Mesendoderm (in vitro differentiated cells): ENCODE measurements around the gene STYK1.

Experiments
- DNase-seq: peaks from one replicate; pipeline ENCODE4 v3.0.0; 2013
- H2AK5ac ChIP-seq: 2 replicates; pipeline ENCODE4 v1.6.1; 2013; ENCODE audit warnings: low read length, inconsistent platforms
- H2BK120ac ChIP-seq: 2 replicates; pipeline ENCODE4 v1.6.1; 2013; ENCODE audit warnings: low read depth, mild to moderate bottlenecking, low read length, moderate library complexity, mixed read lengths
- H2BK15ac ChIP-seq: replicated peaks from 2 replicates; pipeline ENCODE4 v1.6.1; 2013; ENCODE audit warnings: low read depth, mild to moderate bottlenecking, moderate library complexity
- H2BK5ac ChIP-seq: 2 replicates; pipeline ENCODE4 v1.6.1; 2013; ENCODE audit warnings: low read length, inconsistent platforms
- H3K18ac ChIP-seq: 2 replicates; pipeline ENCODE4 v1.6.1; 2013; ENCODE audit warnings: mild to moderate bottlenecking, low read length, mixed read lengths
- H3K23ac ChIP-seq: one replicate; pipeline ENCODE4 v1.6.1; 2013; ENCODE audit warnings: low read length
- H3K27ac ChIP-seq: 2 replicates; pipeline ENCODE4 v1.5.1; 2013; ENCODE audit warnings: low read depth, mild to moderate bottlenecking, inconsistent platforms, low read length, moderate library complexity
- H3K27me3 ChIP-seq: 2 replicates; pipeline ENCODE4 v1.6.1; 2013; ENCODE audit warnings: low read length, control low read depth, mild to moderate bottlenecking, inconsistent platforms; ENCODE audit not compliant: insufficient read depth, poor library complexity
- H3K36me3 ChIP-seq: 2 replicates; pipeline ENCODE4 v1.6.1; 2013; ENCODE audit warnings: low read length, inconsistent platforms; ENCODE audit not compliant: control insufficient read depth, insufficient read depth
- H3K4ac ChIP-seq: one replicate; pipeline ENCODE4 v1.6.1; 2013; ENCODE audit warnings: low read depth, mild to moderate bottlenecking, low read length, moderate library complexity
- H3K4me1 ChIP-seq: 2 replicates; pipeline ENCODE4 v1.6.1; 2013; ENCODE audit warnings: low read depth, low read length, inconsistent platforms; ENCODE audit not compliant: control insufficient read depth
- H3K4me2 ChIP-seq: 2 replicates; pipeline ENCODE4 v1.6.1; 2013; ENCODE audit warnings: low read length
- H3K4me3 ChIP-seq: 2 replicates; pipeline ENCODE4 v1.5.1; 2013; ENCODE audit warnings: mild to moderate bottlenecking, low read length
- H3K56ac ChIP-seq: one replicate; pipeline ENCODE4 v1.6.1; 2013; ENCODE audit warnings: low read length
- H3K79me1 ChIP-seq: 2 replicates; pipeline ENCODE4 v1.6.1; 2013; ENCODE audit warnings: low read length, inconsistent platforms
- H3K79me2 ChIP-seq: 2 replicates; pipeline ENCODE4 v1.6.1; 2013; ENCODE audit warnings: mild to moderate bottlenecking, low read length; ENCODE audit not compliant: control insufficient read depth, insufficient read depth
- H3K9ac ChIP-seq: 2 replicates; pipeline ENCODE4 v1.6.1; 2013; ENCODE audit warnings: low read length, inconsistent platforms
- H4K5ac ChIP-seq: one replicate; pipeline ENCODE4 v1.6.1; 2013; ENCODE audit warnings: low read length
- H4K8ac ChIP-seq: one replicate; pipeline ENCODE4 v1.6.1; 2013; ENCODE audit warnings: low read depth, mild to moderate bottlenecking, control low read depth, low read length, moderate library complexity
- WGBS: extraction: QIAGEN DNeasy Blood & Tissue Kit; methylation state at CpG from one replicate; pipeline ENCODE4 v1.1.7; 2013; ENCODE audit warnings: low lambda C conversion rate, missing lambda C conversion rate; ENCODE audit not compliant: insufficient coverage; ENCODE audit errors: extremely low coverage; 5-methylcytosine and 5-hydroxymethylcytosine counted together

STYK1 gene

DNA sequence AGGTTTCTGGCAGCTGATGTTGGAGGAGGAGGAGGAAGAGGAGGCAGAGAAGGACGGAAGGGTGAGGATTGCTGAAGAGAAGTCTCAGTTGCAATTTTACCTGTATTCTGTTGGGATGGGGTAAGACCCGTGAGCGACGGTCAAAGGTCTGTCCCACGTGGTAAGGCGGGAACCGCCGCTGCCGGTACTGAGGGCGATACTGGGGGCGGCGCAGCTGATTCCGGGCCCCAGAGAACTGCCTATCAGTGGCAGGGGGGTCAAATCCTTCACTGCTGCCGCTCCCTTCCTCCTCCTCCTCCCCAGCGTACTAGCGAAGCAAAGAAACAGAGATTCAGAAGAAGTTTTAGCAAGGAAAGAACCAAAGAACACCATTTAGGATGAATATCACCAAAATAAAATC is 36.0 kb upstream of the STYK1 start:
- H3K23ac ChIP-seq = no peak overlapping the region
- H2AK5ac ChIP-seq = no peak overlapping the region
- H3K56ac ChIP-seq = no peak overlapping the region
- DNase-seq = no peak
- H3K79me1 ChIP-seq = peaks cover 8% of the 10 kb centered on the region
- H3K4me2 ChIP-seq = no peak overlapping the region
- H3K79me2 ChIP-seq = peaks cover 8% of the 10 kb centered on the region
- WGBS = no CpG with 5 or more reads among the region's 16 CpGs
- peaks cover 3% of the 10 kb centered on the region for H3K36me3 ChIP-seq
- no peak overlapping the region for H3K4me3 ChIP-seq
- H2BK5ac ChIP-seq = no peak overlapping the region
- H3K27ac ChIP-seq = no peak overlapping the region
- no peak overlapping the region for H4K5ac ChIP-seq
- no peak overlapping the region for H4K8ac ChIP-seq
- H2BK120ac ChIP-seq = no peak overlapping the region
- H3K4me1 ChIP-seq = no peaks in the 10 kb centered on the region
- no peak overlapping the region for H3K18ac ChIP-seq
- no peak overlapping the region for H3K4ac ChIP-seq
- no peaks in the 10 kb centered on the region for H3K27me3 ChIP-seq
- no peak overlapping the region for H3K9ac ChIP-seq
- H2BK15ac ChIP-seq = no peak overlapping the region

DNA sequence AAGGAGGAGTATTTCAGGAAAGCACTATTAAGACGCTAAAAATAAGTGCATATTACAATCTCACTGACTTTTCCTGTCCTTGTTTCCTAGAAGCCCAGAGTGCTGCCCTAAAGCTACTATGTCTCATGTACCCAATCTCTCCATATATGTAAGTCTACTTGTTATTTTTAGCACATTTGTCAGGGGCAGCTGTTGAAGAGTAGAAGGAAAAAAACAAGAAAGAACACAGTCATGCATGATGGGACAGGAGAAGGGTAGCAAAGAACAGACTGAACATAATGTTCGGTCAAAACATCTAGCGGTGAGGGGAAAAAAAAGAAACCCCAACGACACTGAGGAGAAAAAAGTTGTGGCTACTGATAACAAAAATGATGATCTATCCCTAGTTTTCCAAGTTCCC is 35.0 kb upstream of the STYK1 start:
- no peak overlapping the region for H4K5ac ChIP-seq
- H3K36me3 ChIP-seq = peaks cover 4% of the 10 kb centered on the region
- H2BK15ac ChIP-seq = no peak overlapping the region
- H3K56ac ChIP-seq = no peak overlapping the region
- H3K4me3 ChIP-seq = no peak overlapping the region
- H3K4me1 ChIP-seq = no peaks in the 10 kb centered on the region
- H3K27ac ChIP-seq = no peak overlapping the region
- H4K8ac ChIP-seq = no peak overlapping the region
- H3K27me3 ChIP-seq = no peaks in the 10 kb centered on the region
- peaks cover 10% of the 10 kb centered on the region for H3K79me1 ChIP-seq
- H3K18ac ChIP-seq = no peak overlapping the region
- H2AK5ac ChIP-seq = no peak overlapping the region
- no peak for DNase-seq
- H3K23ac ChIP-seq = no peak overlapping the region
- H2BK120ac ChIP-seq = no peak overlapping the region
- H2BK5ac ChIP-seq = no peak overlapping the region
- no peak overlapping the region for H3K4me2 ChIP-seq
- H3K4ac ChIP-seq = no peak overlapping the region
- no peak overlapping the region for H3K9ac ChIP-seq
- no CpG with 5 or more reads among the region's 4 CpGs for WGBS
- H3K79me2 ChIP-seq = peaks cover 8% of the 10 kb centered on the region

DNA sequence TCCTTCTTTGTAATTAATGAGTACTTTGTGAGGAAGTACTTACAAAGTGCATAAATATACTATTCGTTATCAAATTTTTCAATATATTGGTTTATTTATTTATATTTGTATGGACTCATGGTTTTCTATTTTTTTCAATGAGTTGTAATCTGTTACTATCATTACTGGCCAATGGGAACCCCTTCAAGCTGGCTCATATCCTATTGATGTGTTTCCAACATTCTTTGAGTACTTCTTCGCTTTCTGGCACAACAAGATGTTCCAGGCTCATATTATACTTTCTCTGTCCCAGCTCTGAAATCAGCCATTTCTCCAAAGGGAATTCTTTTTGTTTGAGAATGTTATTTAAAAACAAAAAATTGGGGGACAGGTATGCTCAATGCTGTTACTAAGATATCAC is 31.8 kb upstream of the STYK1 start:
- no CpG with 5 or more reads among the region's 2 CpGs for WGBS
- no peak overlapping the region for H3K4me2 ChIP-seq
- no peaks in the 10 kb centered on the region for H3K27me3 ChIP-seq
- H3K23ac ChIP-seq = no peak overlapping the region
- H4K5ac ChIP-seq = no peak overlapping the region
- H3K9ac ChIP-seq = no peak overlapping the region
- no peak overlapping the region for H4K8ac ChIP-seq
- no peak overlapping the region for H3K56ac ChIP-seq
- no peaks in the 10 kb centered on the region for H3K4me1 ChIP-seq
- peaks cover 8% of the 10 kb centered on the region for H3K36me3 ChIP-seq
- no peak overlapping the region for H3K4me3 ChIP-seq
- no peak overlapping the region for H3K27ac ChIP-seq
- H2BK5ac ChIP-seq = no peak overlapping the region
- no peak overlapping the region for H3K18ac ChIP-seq
- peaks cover 10% of the 10 kb centered on the region for H3K79me1 ChIP-seq
- H2BK15ac ChIP-seq = no peak overlapping the region
- no peak overlapping the region for H2BK120ac ChIP-seq
- peaks cover 6% of the 10 kb centered on the region for H3K79me2 ChIP-seq
- DNase-seq = no peak
- no peak overlapping the region for H3K4ac ChIP-seq
- no peak overlapping the region for H2AK5ac ChIP-seq

DNA sequence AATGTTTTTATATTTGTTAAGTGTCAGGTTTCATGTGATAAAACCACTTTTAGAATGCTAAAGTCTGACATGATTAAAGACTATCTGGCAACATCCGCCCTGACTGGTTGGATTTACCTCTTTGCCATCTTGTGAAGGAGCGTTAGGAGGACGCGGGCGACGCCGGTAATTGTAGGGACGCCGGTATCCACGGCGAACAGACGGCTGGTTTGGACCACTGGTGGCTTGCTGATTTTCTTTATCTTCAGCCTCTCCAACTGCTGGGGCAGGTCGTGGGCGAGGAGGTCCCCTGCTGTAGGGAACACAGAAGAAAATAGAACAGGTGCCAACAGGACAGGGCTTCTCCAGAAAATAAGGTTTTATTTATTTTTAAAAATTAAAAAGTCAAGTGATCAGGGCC is 28.0 kb upstream of the STYK1 start:
- Histone ChIP-seq H2BK120ac (no peak overlapping the region), H3K9ac (no peak overlapping the region), H3K18ac (no peak overlapping the region), H2BK15ac (no peak overlapping the region), H3K4ac (no peak overlapping the region), H3K4me3 (no peak overlapping the region), H3K79me1 (peaks cover 3% of the 10 kb centered on the region), H3K4me2 (no peak overlapping the region), H4K8ac (no peak overlapping the region), H4K5ac (no peak overlapping the region), H2AK5ac (no peak overlapping the region), H3K56ac (no peak overlapping the region), H3K4me1 (no peaks in the 10 kb centered on the region), H3K36me3 (peaks cover 7% of the 10 kb centered on the region), H3K23ac (no peak overlapping the region), H3K79me2 (no peaks in the 10 kb centered on the region), H2BK5ac (no peak overlapping the region), H3K27me3 (no peaks in the 10 kb centered on the region), H3K27ac (no peak overlapping the region)
- DNase-seq = no peak
- WGBS = no CpG with 5 or more reads among the region's 14 CpGs

DNA sequence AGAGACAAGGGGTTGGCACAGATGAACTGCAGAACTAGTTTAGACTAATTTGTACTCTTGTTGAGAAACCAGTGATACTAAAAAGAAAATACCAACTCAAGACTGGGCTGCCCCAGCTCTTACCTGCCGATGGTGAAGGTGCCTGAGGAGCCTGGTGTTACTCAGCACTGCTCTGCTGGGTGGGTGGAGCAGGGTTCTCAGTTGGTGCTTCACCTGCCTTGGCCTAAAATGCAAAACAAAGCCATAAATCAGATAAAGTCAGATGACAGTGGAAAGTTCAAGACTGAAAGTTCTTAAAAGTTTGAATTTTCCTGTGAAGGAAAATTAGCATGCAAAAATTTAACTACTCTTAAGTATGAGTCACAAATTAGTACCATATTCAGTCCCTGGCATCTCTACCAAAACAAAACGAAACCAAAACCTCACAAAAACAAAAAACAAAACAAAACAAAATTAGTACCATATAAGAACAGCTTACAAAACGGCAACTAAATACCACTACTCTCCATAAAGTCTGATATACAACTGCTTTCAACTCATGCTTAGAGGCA is 27.4 kb upstream of the STYK1 start:
- Histone ChIP-seq H3K79me1 (peaks cover 3% of the 10 kb centered on the region), H3K4me1 (no peaks in the 10 kb centered on the region), H3K27ac (no peak overlapping the region), H3K4me3 (no peak overlapping the region), H3K18ac (no peak overlapping the region), H4K5ac (no peak overlapping the region), H3K4ac (no peak overlapping the region), H2BK5ac (no peak overlapping the region), H2AK5ac (no peak overlapping the region), H3K4me2 (no peak overlapping the region), H3K9ac (no peak overlapping the region), H2BK120ac (no peak overlapping the region), H3K56ac (no peak overlapping the region), H2BK15ac (no peak overlapping the region), H4K8ac (no peak overlapping the region), H3K79me2 (no peaks in the 10 kb centered on the region), H3K23ac (no peak overlapping the region), H3K36me3 (peaks cover 7% of the 10 kb centered on the region), H3K27me3 (no peaks in the 10 kb centered on the region)
- no peak for DNase-seq
- WGBS = 100% methylated on average over 1 of the region's 3 CpGs

DNA sequence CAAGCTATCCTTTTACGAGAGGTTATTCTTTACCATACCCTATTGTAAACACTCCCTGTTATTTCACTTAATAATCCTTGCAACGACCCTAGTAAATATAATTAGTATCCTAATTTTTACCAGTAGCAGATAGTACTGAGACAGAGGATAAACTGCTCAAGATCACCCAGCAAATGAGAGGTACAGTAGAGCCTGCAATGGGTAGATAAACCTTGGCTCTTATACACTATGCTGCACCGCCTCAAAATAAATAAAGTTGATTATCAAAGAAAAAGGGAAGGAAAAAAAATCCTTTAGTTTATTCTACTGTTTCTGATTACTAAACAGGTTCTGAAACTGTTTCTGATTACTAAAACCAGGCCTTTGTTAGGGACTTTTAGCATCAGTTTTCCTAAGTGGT is 26.7 kb upstream of the STYK1 start:
- peaks cover 3% of the 10 kb centered on the region for H3K79me1 ChIP-seq
- DNase-seq = no peak
- peaks cover 7% of the 10 kb centered on the region for H3K36me3 ChIP-seq

More for the DNA sequence above, 26.7 kb upstream of the STYK1 start:
- Histone ChIP-seq H3K27ac (no peak overlapping the region), H3K27me3 (no peaks in the 10 kb centered on the region), H2BK120ac (no peak overlapping the region), H3K23ac (no peak overlapping the region), H3K4ac (no peak overlapping the region), H2BK15ac (no peak overlapping the region), H3K18ac (no peak overlapping the region), H3K4me2 (no peak overlapping the region), H2BK5ac (no peak overlapping the region), H4K5ac (no peak overlapping the region), H3K56ac (no peak overlapping the region), H3K9ac (no peak overlapping the region), H3K79me2 (no peaks in the 10 kb centered on the region), H2AK5ac (no peak overlapping the region), H3K4me3 (no peak overlapping the region), H3K4me1 (no peaks in the 10 kb centered on the region), H4K8ac (no peak overlapping the region)
- no CpG with 5 or more reads among the region's 3 CpGs for WGBS
